K562 (cell line): ENCODE measurements around the gene IP6K3. TPM values are rescaled to one million over a fixed set of nuclear protein-coding genes. Genes with fewer than 3 reads are reported as not detected.
A peak's percentile ranks its signal among the peaks of the same experiment; 100 is the strongest.

Source experiments
- ATAC-seq: fragments of 200-7000 bp; cut with Tn5 transposase; 3 replicates; pipeline ENCODE4 v1.9.1; 2020; ENCODE audit warnings: moderate library complexity
- Bru-seq: library from RNA; stranded (reverse); fragments of 400-500 nt; gene quantifications from one replicate; lab custom pipeline; 2021; lab: Mats Ljungman, UMichigan
- BruChase-seq, 2 experiments: library from RNA; stranded (reverse); fragments of 400-500 nt; gene quantifications; one replicate each; lab custom pipeline; 2021; lab: Mats Ljungman, UMichigan
- BruUV-seq: library from RNA; stranded (reverse); fragments of 400-500 nt; replicated peaks from 2 replicates; lab custom pipeline; 2021; lab: Mats Ljungman, UMichigan
- CTCF ChIA-PET: fragments of 300-600 bp; formaldehyde crosslinking; extraction: SDS; loops from one replicate; lab custom pipeline; 2021; ENCODE audit warnings: low intra/inter-chr PET ratio; lab: Yijun Ruan, JAX
- POLR2A ChIA-PET: fragments of 300-600, 350-650 bp; sonication (Branson Sonifier 250); formaldehyde crosslinking; extraction: SDS; loops from one replicate; lab custom pipeline; 2021; ENCODE audit warnings: antibody characterized with exemption, inconsistent platforms; lab: Yijun Ruan, JAX
- DNase-seq, 4 experiments: peaks; one replicate each; pipeline versions ENCODE4 v3.0.0 to v3.0.0-alpha.2; 2011 to 2018; ENCODE audit warnings: low spot score in 3 of 4, mixed read lengths in 3 of 4; ENCODE audit errors: extremely low read depth in 1 of 4
- FAIRE-seq: peaks from 2 replicates; lab custom pipeline; 2011; peaks lifted over from hg19 to GRCh38; lab: Jason Lieb, UNC
- H2AFZ ChIP-seq: 2 replicates; pipeline ENCODE4 v1.6.0; 2011; ENCODE audit warnings: low read depth, low read length, control low read depth, inconsistent platforms
- H3K27ac ChIP-seq: fragments of 200-600 bp; 3 replicates; pipeline ENCODE4 v1.8.0; 2011; ENCODE audit warnings: low read depth, mild to moderate bottlenecking, control low read depth, inconsistent platforms, low read length, moderate library complexity, mixed read lengths; ENCODE audit errors: extremely low read depth
- H3K27me3 ChIP-seq, 2 experiments: fragments of 300-600 bp in 1 of 2; 2 replicates in 1 of 2; 3 replicates in 1 of 2; pipeline versions ENCODE4 v1.6.0 to v1.8.0; 2011; ENCODE audit warnings: inconsistent platforms in 2 of 2, low read length in 2 of 2, mild to moderate bottlenecking in 1 of 2, mixed read lengths in 1 of 2, moderate library complexity in 1 of 2; ENCODE audit not compliant: control insufficient read depth in 2 of 2, insufficient read depth in 2 of 2
- H3K36me3 ChIP-seq: fragments of 300-600 bp; 3 replicates; pipeline ENCODE4 v1.8.0; 2011; ENCODE audit warnings: mild to moderate bottlenecking, low read length, inconsistent platforms; ENCODE audit not compliant: control insufficient read depth, insufficient read depth
- H3K4me1 ChIP-seq, 2 experiments: fragments of 200-600 bp in 1 of 2; replicated peaks in 1 of 2; 2 replicates in 1 of 2; 3 replicates in 1 of 2; pipeline versions ENCODE4 v1.5.1 to v1.8.0; 2011; ENCODE audit warnings: inconsistent platforms in 2 of 2, low read length in 2 of 2, mild to moderate bottlenecking in 1 of 2, mixed read lengths in 1 of 2, moderate library complexity in 1 of 2; ENCODE audit not compliant: control insufficient read depth in 2 of 2, insufficient read depth in 2 of 2
- H3K4me2 ChIP-seq: 2 replicates; pipeline ENCODE4 v1.6.1; 2011; ENCODE audit warnings: low read length, control low read depth, inconsistent platforms, mixed read lengths; ENCODE audit not compliant: insufficient read depth
- H3K4me3 ChIP-seq: fragments of 200-600 bp; sonication (generic), shearing (Covaris generic); 2 replicates; pipeline ENCODE4 v1.5.1; 2016; ENCODE audit warnings: control low read depth, inconsistent platforms
- H3K79me2 ChIP-seq: fragments of 200-600 bp; 3 replicates; pipeline ENCODE4 v1.8.0; 2011; ENCODE audit warnings: low read length, inconsistent platforms; ENCODE audit not compliant: control insufficient read depth, insufficient read depth
- H3K9ac ChIP-seq, 2 experiments: 2 replicates each; pipeline versions ENCODE4 v1.6.0 to v1.6.1; 2011; ENCODE audit warnings: low read depth in 2 of 2, low read length in 2 of 2, control low read depth in 1 of 2, inconsistent platforms in 1 of 2, mild to moderate bottlenecking in 1 of 2, mixed read lengths in 1 of 2; ENCODE audit not compliant: insufficient read depth in 1 of 2
- H3K9me1 ChIP-seq: one replicate; pipeline ENCODE4 v1.6.0; 2011; ENCODE audit warnings: inconsistent platforms, mild to moderate bottlenecking, low read length, moderate library complexity; ENCODE audit not compliant: control insufficient read depth, insufficient read depth
- H3K9me3 ChIP-seq: replicated peaks from 2 replicates; pipeline ENCODE4 v1.5.1; 2011; ENCODE audit warnings: low read depth, low read length, inconsistent platforms; ENCODE audit not compliant: control insufficient read depth, insufficient read depth
- H4K20me1 ChIP-seq: replicated peaks from 2 replicates; pipeline ENCODE4 v1.6.1; 2011; ENCODE audit warnings: low read length, inconsistent platforms, mixed read lengths; ENCODE audit not compliant: control insufficient read depth, insufficient read depth
- FOXP1 ChIP-seq: sonication (generic); formaldehyde crosslinking; IDR thresholded peaks from 2 replicates; pipeline ENCODE4 v1.8.0; 2022; ENCODE audit warnings: mild to moderate bottlenecking, missing genetic modification reagents
- HDAC1 ChIP-seq, 2 experiments: fragments of 450-650 bp; IDR thresholded peaks; 2 replicates each; pipeline ENCODE4 v1.6.1; 2016 to 2017; ENCODE audit warnings: inconsistent platforms in 1 of 2, mild to moderate bottlenecking in 1 of 2, moderate library complexity in 1 of 2
- NR2C1 ChIP-seq, 2 experiments: fragments of 450-650 bp; IDR thresholded peaks; 2 replicates each; pipeline ENCODE4 v1.6.1; 2017; ENCODE audit warnings: mild to moderate bottlenecking in 2 of 2, antibody characterized with exemption in 1 of 2, inconsistent platforms in 1 of 2, missing compliant biosample characterization in 1 of 2, missing genetic modification characterization in 1 of 2
- PHB2 ChIP-seq: fragments of 450-650 bp; IDR thresholded peaks from 2 replicates; pipeline ENCODE4 v1.6.1; 2017; ENCODE audit warnings: low read depth
- PPARD ChIP-seq: fragments of 250-450 bp; sonication (Bioruptor Pico); IDR thresholded peaks from 2 replicates; pipeline ENCODE4 v1.8.0; 2022; ENCODE audit warnings: inconsistent platforms, mild to moderate bottlenecking, moderate library complexity
- RBM34 ChIP-seq: fragments of 200-400 bp; formaldehyde crosslinking; IDR thresholded peaks from 2 replicates; pipeline ENCODE4 v1.6.1; 2018; ENCODE audit warnings: low read length, borderline replicate concordance; ENCODE audit not compliant: insufficient read depth
- SNRNP70 ChIP-seq: fragments of 200-400 bp; formaldehyde crosslinking; optimal IDR thresholded peaks from 2 replicates; pipeline ENCODE3; 2017; ENCODE audit warnings: low read depth, low read length
- WHSC1 ChIP-seq: IDR thresholded peaks from one replicate; pipeline ENCODE4 v1.6.1; 2012; ENCODE audit warnings: low read length, control low read depth, inconsistent platforms
- ZBTB49 ChIP-seq: sonication (generic); formaldehyde crosslinking; IDR thresholded peaks from 2 replicates; pipeline ENCODE4 v1.8.0; 2022; ENCODE audit warnings: missing genetic modification reagents, mild to moderate bottlenecking, borderline replicate concordance
- ZNF133 ChIP-seq: fragments of 250-450 bp; sonication (Bioruptor Pico); IDR thresholded peaks from 2 replicates; pipeline ENCODE4 v1.4.0; 2020; ENCODE audit warnings: mild to moderate bottlenecking
- WGBS: fragments of 100-300 bp; shearing (Covaris generic); methylation state at CpG from one replicate; pipeline ENCODE4 v1.1.6; 2016; ENCODE audit warnings: low coverage, mixed read lengths; ENCODE audit not compliant: insufficient coverage; ENCODE audit errors: missing lambda C conversion rate; 5-methylcytosine and 5-hydroxymethylcytosine counted together
- in situ Hi-C: fragments of 300-500 bp; cut with MboI; formaldehyde crosslinking; loops from 4 replicates; pipeline ENCODE4 v1.15.0; 2018; ENCODE audit warnings: inconsistent platforms, mixed read lengths
- intact Hi-C: fragments of 100-400 bp; cut with micrococcal nuclease; formaldehyde crosslinking; loops from 2 replicates; pipeline ENCODE4 v1.14.2; 2022
- long read RNA-seq, 3 experiments: library from polyadenylated mRNA in 2 of 3; library from RNA in 1 of 3; unstranded in 2 of 3; stranded (forward) in 1 of 3; transcript quantifications; one replicate each; pipeline ENCODE4 v2.0.0, GENCODE V29; 2019 to 2022
- polyA minus RNA-seq, 3 experiments: library from RNA; depleted of rRNA, polyadenylated mRNA; stranded (reverse); fragments of >200 nt; gene quantifications; 2 replicates each; pipeline ENCODE4 v1.2.3, GENCODE V29; 2011
- polyA plus RNA-seq, 8 experiments: library from polyadenylated mRNA; depleted of rRNA in 4 of 8; stranded (reverse) in 5 of 8; unstranded in 3 of 8; fragments of >200 nt; fragmentation: Nextera tagmentation in 2 of 8; fragmentation: Illumina TruSeq in 1 of 8; extraction: Ambion mirVana in 2 of 8; extraction: Trizol in 1 of 8; gene quantifications; 2 replicates each; pipeline versions ENCODE4 v1.2.1 to v1.2.3, GENCODE V29; 2011 to 2014; ENCODE audit warnings: inconsistent platforms in 1 of 8, missing spikeins in 1 of 8
- total RNA-seq, 7 experiments: library from RNA; depleted of rRNA in 6 of 7; stranded (reverse); fragments of >200 nt in 6 of 7; fragmentation: Illumina TruSeq in 2 of 7; extraction: Trizol in 2 of 7; gene quantifications; 2 replicates each; pipeline versions ENCODE4 v1.2.1 to v1.2.3, GENCODE V29; 2011 to 2021; ENCODE audit warnings: low replicate concordance in 1 of 7
- TF ChIP-seq, protein P1 (sequence below), 2 experiments: IDR thresholded peaks; 2 replicates each; pipeline ENCODE4 v1.6.1; 2012; ENCODE audit warnings: improper control_type of control experiment in 2 of 2, low read depth in 2 of 2, low read length in 2 of 2, borderline replicate concordance in 1 of 2

IP6K3 gene
- total RNA-seq (2011; cell fraction: chromatin; rRNA removed; ENCODE audit: low replicate concordance): not detected in 2 replicates
- total RNA-seq (2011; cell fraction: nucleolus; rRNA removed): not detected in 2 replicates
- not detected in 2 replicates for total RNA-seq (2011; cell fraction: nucleoplasm; rRNA removed)
- total RNA-seq (2014; rRNA removed) (not detected in 2 replicates), total RNA-seq (2014; rRNA removed; fragmentation: Illumina TruSeq; extraction: Trizol) (not detected in 2 replicates), total RNA-seq (2015; rRNA removed; fragmentation: Illumina TruSeq; extraction: Trizol) (not detected in 2 replicates), total RNA-seq (2021) (not detected in 2 replicates), polyA plus RNA-seq (2011; rRNA removed) (not detected in 2 replicates), polyA plus RNA-seq (2014; fragmentation: Illumina TruSeq; extraction: Trizol) (not detected in 2 replicates), polyA plus RNA-seq (2014; fragmentation: Nextera tagmentation; extraction: Ambion mirVana) (not detected), polyA plus RNA-seq (2014; rRNA removed) (not detected in 2 replicates), polyA minus RNA-seq (2011; rRNA and poly(A)+ RNA removed) (not detected in 2 replicates), Bru-seq, nascent RNA (not detected), BruChase-seq, experiment 1, labeled RNA remaining after a 2-hour chase (not detected), BruChase-seq, experiment 2, labeled RNA remaining after a 6-hour chase (not detected)
- polyA plus RNA-seq (2011; cell fraction: cytosol; rRNA removed): not detected in 2 replicates
- not detected in 2 replicates for polyA plus RNA-seq (2011; cell fraction: nucleus; rRNA removed)
- not detected in 2 replicates for polyA plus RNA-seq (2012)
- not detected in 2 replicates for polyA minus RNA-seq (2011; cell fraction: cytosol; rRNA and poly(A)+ RNA removed)
- not detected in 2 replicates for polyA minus RNA-seq (2011; cell fraction: nucleus; rRNA and poly(A)+ RNA removed)
- long read RNA-seq, experiment 1: 0 reads
- long read RNA-seq, experiment 2: 0 reads
- long read RNA-seq, experiment 3: 0 reads

GRCh38 chr6:33746651-33747100, at the start of gene IP6K3:
TSS of gene IP6K3 (minus strand) at chr6:33746905. CDS start at chr6:33735476, 11,429 bp downstream.
- BruUV-seq: no TSS peak
- H3K4me2 ChIP-seq: no peak within 1 kb of the TSS

More at GRCh38 chr6:33746651-33747100, at the start of gene IP6K3:
- H3K4me1 ChIP-seq: peaks cover 2 to 16% of the 10 kb centered on the region in 2 experiments; a peak in 2 of 5 replicates
- intact Hi-C loops (no loop called here), in situ Hi-C loops (no loop called here)
- no peak within 1 kb of the TSS for H2AFZ ChIP-seq
- FAIRE-seq: no peak
- under 1% methylated on average over 10 of the region's 10 CpGs for WGBS
- no peaks in the 10 kb centered on the region for H3K79me2 ChIP-seq
- H3K9ac ChIP-seq: 0 out of 4 replicates have a peak within 1 kb of the TSS, but pooled peaks of 1 of the 2 experiments have one; percentile 30
- peaks cover 33 to 72% of the 10 kb centered on the region in 2 experiments; a peak in 4 of 5 replicates for H3K27me3 ChIP-seq
- TF ChIP-seq NR2C1 (IDR thresholded peaks at IDR 0.05) (no peak), NR2C1 (tag; IDR thresholded peaks at IDR 0.05) (no peak), RBM34 (no peak), ZNF133 (CRISPR knock-in tag) (no peak), PHB2 (no peak), SNRNP70 (no peak), ZBTB49 (CRISPR knock-in tag) (no peak), FOXP1 (no peak), WHSC1 (no peak), HDAC1 (IDR thresholded peaks at IDR 0.05) (no peak), PPARD (CRISPR knock-in tag) (no peak)
- TF ChIP-seq, protein P1, sequence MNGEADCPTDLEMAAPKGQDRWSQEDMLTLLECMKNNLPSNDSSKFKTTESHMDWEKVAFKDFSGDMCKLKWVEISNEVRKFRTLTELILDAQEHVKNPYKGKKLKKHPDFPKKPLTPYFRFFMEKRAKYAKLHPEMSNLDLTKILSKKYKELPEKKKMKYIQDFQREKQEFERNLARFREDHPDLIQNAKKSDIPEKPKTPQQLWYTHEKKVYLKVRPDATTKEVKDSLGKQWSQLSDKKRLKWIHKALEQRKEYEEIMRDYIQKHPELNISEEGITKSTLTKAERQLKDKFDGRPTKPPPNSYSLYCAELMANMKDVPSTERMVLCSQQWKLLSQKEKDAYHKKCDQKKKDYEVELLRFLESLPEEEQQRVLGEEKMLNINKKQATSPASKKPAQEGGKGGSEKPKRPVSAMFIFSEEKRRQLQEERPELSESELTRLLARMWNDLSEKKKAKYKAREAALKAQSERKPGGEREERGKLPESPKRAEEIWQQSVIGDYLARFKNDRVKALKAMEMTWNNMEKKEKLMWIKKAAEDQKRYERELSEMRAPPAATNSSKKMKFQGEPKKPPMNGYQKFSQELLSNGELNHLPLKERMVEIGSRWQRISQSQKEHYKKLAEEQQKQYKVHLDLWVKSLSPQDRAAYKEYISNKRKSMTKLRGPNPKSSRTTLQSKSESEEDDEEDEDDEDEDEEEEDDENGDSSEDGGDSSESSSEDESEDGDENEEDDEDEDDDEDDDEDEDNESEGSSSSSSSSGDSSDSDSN (IDR thresholded peaks at IDR 0.05; ENCODE audit: borderline replicate concordance in 1 of 2, low read depth in 2 of 2, low read length in 2 of 2): no peak
- no peak for DNase-seq
- ChIA-PET CTCF (interaction anchor here (1.1 kb wide), 1 partner anchor 35 kb away, joined by 5 read pairs; the partner anchor contains the start of gene UQCC2), POLR2A (interaction anchor here (0.9 to 1.2 kb wide), 2 partner anchors 24 to 305 kb away, joined by 3 read pairs; no protein-coding TSS in a partner anchor)
- H3K9me1 ChIP-seq: peaks cover 2% of the 10 kb centered on the region
- peaks cover 15% of the 10 kb centered on the region; the same call in 1 of the 2 replicates for H4K20me1 ChIP-seq
- no peak for ATAC-seq
- H3K4me3 ChIP-seq: no peak within 1 kb of the TSS
- H3K9me3 ChIP-seq: no peaks in the 10 kb centered on the region
- no peak within 1 kb of the TSS for H3K27ac ChIP-seq
- H3K36me3 ChIP-seq: no peaks in the 10 kb centered on the region
